Fibroblast of skin of left biceps (primary cell): ENCODE measurements around the gene TTC23.
A peak's percentile ranks its signal among the peaks of the same experiment; 100 is the strongest.

Experiments
- DNase-seq, 2 experiments: peaks; one replicate each; pipeline ENCODE4 v3.0.0-alpha.2; 2013; ENCODE audit warnings: low read depth in 2 of 2

The TTC23 gene

GRCh38 chr15:99249270-99249841 lies at the start of gene TTC23:
TTC23 (minus strand) TSS chr15:99249581; CDS start chr15:99228712, 20,869 bp downstream.
- peak; percentile 73 to 74 for DNase-seq

- no peak for DNase-seq
Observed at GRCh38 chr15:99296386-99296785, 47.0 kb upstream of the TTC23 start.

GRCh38 chr15:99295840-99296239 lies 46.5 kb upstream of the TTC23 start:
- no peak for DNase-seq

- DNase-seq, result no peak
Observed at GRCh38 chr15:99291643-99292042, 42.3 kb upstream of the TTC23 start.

- DNase-seq, result no peak
Observed at GRCh38 chr15:99283717-99284116, 34.3 kb upstream of the TTC23 start.

- no peak for DNase-seq
Observed at GRCh38 chr15:99282586-99282985, 33.2 kb upstream of the TTC23 start.

GRCh38 chr15:99282121-99282520 lies 32.7 kb upstream of the TTC23 start:
- no peak for DNase-seq

GRCh38 chr15:99279827-99280226 lies 30.4 kb upstream of the TTC23 start:
- DNase-seq, result no peak

GRCh38 chr15:99279290-99279689 lies 29.9 kb upstream of the TTC23 start:
- DNase-seq, result no peak

- DNase-seq, result no peak
Observed at GRCh38 chr15:99275525-99276128, 26.2 kb upstream of the TTC23 start.

- no peak for DNase-seq
Observed at GRCh38 chr15:99275061-99275460, 25.7 kb upstream of the TTC23 start.

- DNase-seq, result no peak
Observed at GRCh38 chr15:99273801-99274200, 24.4 kb upstream of the TTC23 start.

- no peak for DNase-seq
Observed at GRCh38 chr15:99268431-99268830, 19.1 kb upstream of the TTC23 start.

- no peak for DNase-seq
Observed at GRCh38 chr15:99267957-99268356, 18.6 kb upstream of the TTC23 start.

GRCh38 chr15:99265541-99266070 lies 16.2 kb upstream of the TTC23 start:
- no peak for DNase-seq

GRCh38 chr15:99264125-99264524 lies 14.7 kb upstream of the TTC23 start:
- DNase-seq, result no peak

- DNase-seq, result no peak
Observed at GRCh38 chr15:99257107-99257750, 7.8 kb upstream of the TTC23 start.

- peak in 1 of 2 experiments; percentile 15 for DNase-seq
Observed at GRCh38 chr15:99253381-99254090, 4.2 kb upstream of the TTC23 start.

GRCh38 chr15:99252326-99252725 lies 2.9 kb upstream of the TTC23 start:
- no peak for DNase-seq

- peak; percentile 97 to 98 for DNase-seq
Observed at GRCh38 chr15:99250857-99251841, 1.8 kb upstream of the TTC23 start, which contains the start of gene LRRC28. LRRC28 (plus strand) TSS chr15:99251481; CDS start chr15:99255958, 4,477 bp downstream.

- no peak for DNase-seq
Observed at GRCh38 chr15:99250494-99250856, 1.1 kb upstream of the TTC23 start.
